OCI-LY1 (cell line): ENCODE results near the gene PODXL2.

Experiments
- CTCF ChIP-seq: fragments of 200-600 bp; sonication (generic), shearing (Covaris generic); IDR thresholded peaks from 2 replicates; pipeline ENCODE4 v1.5.1; 2017; ENCODE audit warnings: mild to moderate bottlenecking, antibody characterized with exemption, low read length, moderate library complexity, mixed read lengths
- EZH2 ChIP-seq: fragments of 200-600 bp; sonication (generic), shearing (Covaris generic); IDR thresholded peaks from 2 replicates; pipeline ENCODE4 v1.8.0; 2017; ENCODE audit warnings: borderline replicate concordance, mixed run types, mild to moderate bottlenecking, antibody characterized with exemption, low read length, moderate library complexity, mixed read lengths

GRCh38 chr3:127720985-127721935 lies 92.3 kb downstream of the PODXL2 start:
- TF ChIP-seq CTCF (no peak), EZH2 (no peak)
